GM21723 (cell line): ENCODE results near the gene RBM14.
"Not testable (repeated sequence)": the region's sequence is repeated elsewhere in the genome, so short reads cannot be mapped to it uniquely, and the experiment has no call there.

Experiments used
- ATAC-seq: cut with Tn5 transposase; IDR thresholded peaks from one replicate; pipeline ENCODE4 v1.9.1; 2021; ENCODE audit warnings: mild to moderate bottlenecking, moderate library complexity; ENCODE audit not compliant: unreplicated experiment

RBM14 gene, protein sequence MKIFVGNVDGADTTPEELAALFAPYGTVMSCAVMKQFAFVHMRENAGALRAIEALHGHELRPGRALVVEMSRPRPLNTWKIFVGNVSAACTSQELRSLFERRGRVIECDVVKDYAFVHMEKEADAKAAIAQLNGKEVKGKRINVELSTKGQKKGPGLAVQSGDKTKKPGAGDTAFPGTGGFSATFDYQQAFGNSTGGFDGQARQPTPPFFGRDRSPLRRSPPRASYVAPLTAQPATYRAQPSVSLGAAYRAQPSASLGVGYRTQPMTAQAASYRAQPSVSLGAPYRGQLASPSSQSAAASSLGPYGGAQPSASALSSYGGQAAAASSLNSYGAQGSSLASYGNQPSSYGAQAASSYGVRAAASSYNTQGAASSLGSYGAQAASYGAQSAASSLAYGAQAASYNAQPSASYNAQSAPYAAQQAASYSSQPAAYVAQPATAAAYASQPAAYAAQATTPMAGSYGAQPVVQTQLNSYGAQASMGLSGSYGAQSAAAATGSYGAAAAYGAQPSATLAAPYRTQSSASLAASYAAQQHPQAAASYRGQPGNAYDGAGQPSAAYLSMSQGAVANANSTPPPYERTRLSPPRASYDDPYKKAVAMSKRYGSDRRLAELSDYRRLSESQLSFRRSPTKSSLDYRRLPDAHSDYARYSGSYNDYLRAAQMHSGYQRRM

DNA sequence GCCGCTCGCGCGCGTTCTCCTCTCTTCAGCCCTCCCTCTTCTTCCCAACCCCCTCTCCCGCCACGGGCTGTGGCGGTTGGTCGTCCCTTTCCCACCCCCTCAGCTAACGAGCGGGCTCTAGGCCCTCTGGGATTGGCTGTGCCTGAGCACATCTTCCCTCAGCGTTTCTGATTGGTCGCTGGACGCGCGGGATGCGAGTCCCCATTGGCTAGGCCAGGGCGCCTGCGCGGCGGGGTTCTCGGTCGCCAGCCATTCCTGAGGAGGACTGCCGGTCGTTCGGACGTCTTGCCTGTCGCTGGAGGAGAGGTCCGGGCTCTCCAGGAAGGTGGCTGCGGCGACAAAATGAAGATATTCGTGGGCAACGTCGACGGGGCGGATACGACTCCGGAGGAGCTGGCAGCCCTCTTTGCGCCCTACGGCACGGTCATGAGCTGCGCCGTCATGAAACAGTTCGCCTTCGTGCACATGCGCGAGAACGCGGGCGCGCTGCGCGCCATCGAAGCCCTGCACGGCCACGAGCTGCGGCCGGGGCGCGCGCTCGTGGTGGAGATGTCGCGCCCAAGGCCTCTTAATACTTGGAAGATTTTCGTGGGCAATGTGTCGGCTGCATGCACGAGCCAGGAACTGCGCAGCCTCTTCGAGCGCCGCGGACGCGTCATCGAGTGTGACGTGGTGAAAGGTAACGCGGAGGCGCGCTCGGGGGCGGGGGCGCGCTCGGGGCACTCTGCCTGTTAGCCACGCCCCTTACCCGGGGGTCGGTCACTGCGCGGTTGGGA is at the start of gene RBM14:
RBM14 (plus strand) TSS at position 252 of the 776 bp plus-strand sequence; CDS start at position 343, 91 bp downstream.
- peak; percentile 82 for ATAC-seq

DNA sequence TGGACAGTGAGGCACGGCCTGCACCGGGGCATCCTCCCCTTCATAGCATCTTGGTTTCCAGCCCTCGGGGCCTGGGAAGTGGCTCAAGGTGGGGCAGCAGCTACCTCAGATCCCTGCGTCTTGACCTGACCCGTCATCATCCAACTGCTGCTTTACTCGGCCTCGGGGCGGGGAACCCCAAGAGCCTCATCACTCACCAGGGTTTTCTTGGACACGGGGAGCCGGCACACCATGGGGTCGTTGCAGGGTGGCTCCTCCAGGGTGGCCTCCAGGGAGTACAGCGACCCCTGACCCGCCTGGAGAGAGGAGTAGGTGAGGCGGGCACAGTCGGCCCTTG is 48.7 kb upstream of the RBM14 start:
- no peak for ATAC-seq

DNA sequence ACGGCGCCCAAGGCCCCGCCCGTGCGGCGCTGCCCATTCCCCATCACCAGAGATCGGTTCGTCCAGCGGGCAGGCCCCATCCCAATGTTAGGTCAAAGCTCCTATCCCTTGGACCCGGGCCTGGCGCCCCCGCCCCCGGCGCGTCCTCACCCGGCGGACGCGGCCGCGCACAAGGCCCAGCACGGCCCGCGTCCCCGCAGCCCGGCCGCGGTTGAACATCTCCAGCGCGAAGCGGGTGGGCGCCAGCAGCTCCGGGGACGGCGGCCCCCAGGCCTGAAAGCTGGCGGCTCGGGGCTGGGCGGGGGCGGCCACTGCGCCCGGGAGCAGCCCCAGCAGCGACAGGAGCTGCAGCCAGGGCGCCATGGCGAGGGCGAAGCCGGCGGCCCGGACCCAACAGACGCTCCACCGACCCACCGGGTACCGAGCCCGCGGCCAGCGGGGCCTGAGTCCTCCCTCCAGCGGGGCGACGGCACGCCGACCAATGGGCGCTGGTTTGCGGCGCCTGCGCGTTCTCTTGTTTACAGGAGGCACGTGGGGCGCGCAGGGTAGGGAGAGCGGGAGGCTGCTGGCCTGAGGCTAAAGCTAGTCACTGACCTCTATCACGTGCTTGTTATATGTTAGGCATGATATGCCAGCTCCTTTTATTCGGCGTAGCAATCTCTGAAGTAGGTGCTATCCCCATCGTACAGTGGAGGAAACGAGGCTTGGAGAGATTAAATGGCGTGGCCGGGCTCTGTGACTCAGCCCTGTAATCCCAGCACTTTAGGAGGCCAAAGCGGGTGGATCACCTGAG is 48.1 kb upstream of the RBM14 start, which contains the start of gene CTSF:
CTSF (minus strand) TSS at position 483 of the 793 bp plus-strand sequence; CDS start at position 363, 120 bp downstream.
- ATAC-seq: no peak

DNA sequence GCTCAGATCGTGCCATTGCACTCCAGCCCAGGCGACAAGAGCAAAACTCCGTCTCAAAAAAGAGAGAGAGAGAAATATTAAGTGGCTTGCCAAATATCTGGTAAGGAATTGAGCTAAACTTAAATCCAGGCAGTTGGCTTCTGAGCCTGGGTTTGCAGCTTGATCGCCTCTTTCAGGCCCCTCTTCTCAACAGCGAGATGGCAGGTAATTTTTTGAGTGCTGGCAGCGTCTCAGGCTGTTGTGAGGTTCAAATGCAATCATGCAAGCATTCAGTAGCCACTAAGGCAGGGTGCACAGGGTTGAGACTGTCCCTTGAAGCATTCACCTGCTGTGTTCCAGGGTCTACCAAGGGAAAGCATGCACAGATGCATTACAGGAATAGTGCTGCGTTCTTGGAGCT is 47.4 kb upstream of the RBM14 start:
- no peak for ATAC-seq

DNA sequence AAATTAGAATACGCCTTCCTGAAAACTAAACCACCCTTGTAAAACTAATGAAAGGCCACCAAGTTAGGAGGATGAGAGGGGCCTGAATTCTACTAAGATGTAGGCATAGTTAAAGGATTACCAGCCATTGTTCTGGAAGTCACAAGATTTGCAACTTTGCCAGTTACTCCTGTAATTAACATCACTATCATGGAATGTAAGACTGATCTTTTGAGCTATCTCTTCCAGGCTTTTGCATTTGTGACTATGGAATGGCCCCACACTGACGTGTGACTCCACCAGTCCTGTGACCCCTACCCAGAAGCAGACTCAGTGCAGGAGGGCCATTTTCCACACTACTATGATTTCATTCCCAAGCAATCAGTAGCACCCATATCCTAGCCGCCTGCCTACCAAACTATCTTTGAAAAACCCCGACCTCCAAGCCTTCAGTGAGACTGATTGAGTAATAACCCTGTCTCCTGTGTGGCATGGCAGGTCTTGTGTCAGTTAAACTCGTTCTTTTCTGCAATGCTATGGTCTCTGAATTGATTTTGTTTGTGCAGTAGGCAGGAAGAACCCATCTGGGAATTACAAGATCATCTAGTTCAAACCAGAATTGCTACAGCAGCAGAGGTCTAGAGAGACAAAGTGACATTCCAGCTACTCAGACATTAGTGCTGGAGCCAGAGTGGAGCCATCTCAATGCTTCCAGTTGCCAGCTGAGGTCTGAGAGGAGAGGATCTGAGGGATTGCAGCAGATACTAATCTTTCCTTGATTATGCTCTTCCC is 46.2 kb upstream of the RBM14 start:
- no peak for ATAC-seq

DNA sequence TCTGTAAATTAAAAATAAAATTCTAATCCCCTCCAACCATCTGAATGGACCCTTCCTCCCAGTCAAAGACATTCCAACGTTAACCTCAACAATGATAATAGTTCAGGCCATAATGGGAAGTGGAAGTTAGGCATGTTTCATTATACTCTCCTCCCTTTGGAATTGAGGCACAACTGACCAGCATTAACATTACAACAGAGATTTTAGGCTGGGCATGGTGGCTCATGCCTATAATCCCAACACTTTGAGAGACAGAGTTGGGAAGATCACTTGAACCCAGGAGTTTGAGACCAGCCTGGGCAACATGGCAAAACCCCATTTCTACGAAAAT is 45.6 kb upstream of the RBM14 start:
- no peak for ATAC-seq

DNA sequence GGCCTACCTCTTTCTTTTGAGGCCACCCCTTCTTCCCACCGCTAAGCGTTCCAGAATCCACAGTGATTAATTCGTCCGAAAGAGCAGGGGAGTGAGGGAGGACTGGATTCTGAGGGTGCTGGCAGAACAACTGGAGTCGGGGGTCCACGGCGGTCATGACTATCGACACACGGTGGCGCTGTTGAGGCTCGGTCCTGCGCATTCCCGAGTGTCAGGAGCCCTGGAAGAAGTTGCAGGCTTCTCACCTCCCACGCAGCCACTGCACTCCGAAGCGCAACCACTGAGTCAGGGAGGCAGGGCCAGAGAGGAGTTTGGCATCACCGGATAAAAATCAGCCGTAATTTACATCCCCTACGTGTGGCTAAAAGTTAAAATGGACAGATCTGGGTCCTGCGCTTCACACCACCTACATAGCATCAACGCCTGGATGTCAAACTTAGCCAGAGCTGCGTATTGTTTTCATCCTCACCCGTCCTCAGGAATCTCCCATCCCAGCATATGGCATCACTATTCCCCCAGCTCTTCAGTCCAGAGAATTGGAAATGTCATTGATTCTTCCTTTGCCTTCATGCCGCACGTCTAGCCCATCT is 37.3 kb upstream of the RBM14 start:
- ATAC-seq: no peak

DNA sequence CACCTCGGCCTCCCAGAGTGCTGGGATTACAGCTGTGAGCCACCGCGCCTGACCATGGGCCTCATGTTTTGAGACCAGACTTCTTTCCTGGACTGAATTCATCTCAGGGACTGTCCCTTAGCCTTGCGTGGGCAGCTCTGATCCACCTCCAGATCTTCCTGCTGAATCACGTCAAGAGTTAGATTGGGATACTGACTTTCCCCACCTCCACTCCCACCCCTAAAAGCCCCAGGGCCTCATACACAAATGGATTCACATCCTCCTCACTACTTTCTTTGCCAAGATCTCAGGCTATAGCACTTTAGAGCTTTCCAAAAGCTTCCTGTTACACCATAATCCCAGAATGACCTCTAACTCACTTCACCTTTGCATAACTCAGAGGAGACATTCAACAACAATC is 35.6 kb upstream of the RBM14 start:
- ATAC-seq: no peak

DNA sequence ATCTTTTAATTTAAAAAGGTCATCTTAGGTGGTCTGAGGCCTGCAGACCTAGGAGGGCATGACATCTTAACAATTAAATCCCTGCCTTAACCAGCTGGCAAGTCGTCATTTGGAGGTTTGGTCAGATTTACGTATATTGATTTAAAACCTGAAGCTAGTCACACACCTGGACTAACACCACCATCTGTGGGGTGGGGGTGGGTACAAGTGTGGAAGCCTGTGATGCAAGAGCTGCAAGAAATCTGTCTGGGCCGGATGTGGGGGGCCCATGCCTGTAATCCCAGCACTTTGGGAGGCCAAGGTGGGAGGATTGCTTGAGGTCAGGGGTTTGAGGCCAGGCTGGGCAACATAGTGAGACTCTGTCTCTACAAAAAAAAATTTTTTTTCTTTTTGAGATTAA is 35.2 kb upstream of the RBM14 start:
- no peak for ATAC-seq

DNA sequence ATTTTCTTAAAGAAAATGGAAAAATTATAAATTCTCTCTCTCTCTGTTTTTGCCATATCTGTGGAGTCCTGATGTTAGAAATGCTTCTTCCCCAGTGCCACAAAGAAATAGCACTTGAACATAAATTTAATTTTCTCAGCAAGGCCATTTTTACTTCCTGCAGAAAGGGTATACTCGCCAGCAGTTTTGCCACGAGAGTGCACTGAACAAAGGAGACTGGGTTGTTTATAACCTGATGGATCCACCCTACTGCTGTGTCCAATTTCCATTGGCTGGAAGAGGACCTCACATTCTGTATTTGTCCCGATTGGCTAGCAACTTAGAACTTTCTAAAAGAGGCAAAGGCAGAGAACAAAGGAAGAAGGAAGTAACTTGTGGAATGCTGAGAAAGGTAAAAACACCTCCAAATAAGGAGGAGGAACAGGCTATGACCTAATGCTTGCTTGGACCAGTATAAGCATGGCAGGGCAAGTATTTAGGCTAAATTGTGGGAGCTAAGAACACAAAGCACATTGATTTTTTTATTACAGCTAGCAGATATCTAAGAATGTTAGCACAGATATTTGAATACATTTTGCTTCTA is 33.8 kb upstream of the RBM14 start:
- ATAC-seq: not testable (repeated sequence)

DNA sequence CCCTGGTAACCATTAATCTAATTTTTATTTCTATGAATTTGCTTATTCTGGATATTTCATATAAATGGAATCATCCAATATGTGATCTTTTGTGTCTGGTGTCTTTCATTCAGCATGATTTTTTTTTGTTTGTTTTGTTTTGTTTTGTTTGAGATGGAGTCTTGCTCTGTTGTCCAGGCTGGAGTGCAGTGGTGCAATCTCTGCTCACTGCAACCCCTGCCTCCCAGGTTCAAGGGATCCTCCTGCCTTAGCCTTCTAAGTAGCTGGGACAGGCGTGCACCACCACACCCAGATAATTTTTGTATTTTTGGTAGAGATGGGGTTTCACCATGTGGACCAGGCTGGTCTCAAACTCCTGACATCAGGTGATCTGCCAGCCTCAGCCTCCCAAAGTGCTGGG is 31.0 kb upstream of the RBM14 start:
- not testable (repeated sequence) for ATAC-seq

DNA sequence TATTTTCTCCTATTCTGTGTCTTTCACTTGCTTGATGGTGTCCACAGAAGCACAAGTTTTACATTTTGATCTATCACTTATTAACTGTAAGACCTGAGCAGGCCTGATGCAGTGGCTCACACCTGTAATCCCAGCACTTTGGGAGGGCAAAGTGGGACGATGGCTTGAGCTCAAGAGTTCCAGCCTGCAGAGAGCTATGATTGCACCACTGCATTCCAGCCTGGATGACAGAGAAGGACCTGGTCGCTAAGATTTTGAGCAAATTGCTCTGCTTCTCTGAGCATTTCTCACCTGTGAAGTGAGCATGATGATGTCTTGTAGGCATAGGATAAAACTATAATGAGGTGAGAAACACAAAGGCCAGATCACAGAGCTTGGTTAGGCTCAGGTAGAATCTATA is 30.3 kb upstream of the RBM14 start:
- ATAC-seq: no peak

DNA sequence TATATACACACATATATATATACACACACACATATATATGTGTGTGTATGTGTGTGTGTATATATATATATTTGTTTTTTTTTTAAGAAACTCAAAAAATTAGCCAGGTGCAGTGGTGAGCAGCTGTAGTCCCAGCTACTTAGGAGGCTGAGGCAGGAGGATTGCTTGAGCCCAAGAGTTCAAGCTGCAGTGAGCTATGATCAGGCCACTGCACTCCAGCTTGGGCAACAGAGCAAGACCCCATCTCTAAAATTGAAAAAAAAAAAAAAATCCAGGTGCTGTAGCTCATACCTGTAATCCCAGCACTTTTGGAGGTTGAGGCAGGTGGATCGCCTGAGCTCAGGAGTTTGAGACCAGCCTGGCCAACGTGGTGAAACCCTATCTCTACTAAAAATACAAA is 27.1 kb upstream of the RBM14 start:
- ATAC-seq: not testable (repeated sequence)

DNA sequence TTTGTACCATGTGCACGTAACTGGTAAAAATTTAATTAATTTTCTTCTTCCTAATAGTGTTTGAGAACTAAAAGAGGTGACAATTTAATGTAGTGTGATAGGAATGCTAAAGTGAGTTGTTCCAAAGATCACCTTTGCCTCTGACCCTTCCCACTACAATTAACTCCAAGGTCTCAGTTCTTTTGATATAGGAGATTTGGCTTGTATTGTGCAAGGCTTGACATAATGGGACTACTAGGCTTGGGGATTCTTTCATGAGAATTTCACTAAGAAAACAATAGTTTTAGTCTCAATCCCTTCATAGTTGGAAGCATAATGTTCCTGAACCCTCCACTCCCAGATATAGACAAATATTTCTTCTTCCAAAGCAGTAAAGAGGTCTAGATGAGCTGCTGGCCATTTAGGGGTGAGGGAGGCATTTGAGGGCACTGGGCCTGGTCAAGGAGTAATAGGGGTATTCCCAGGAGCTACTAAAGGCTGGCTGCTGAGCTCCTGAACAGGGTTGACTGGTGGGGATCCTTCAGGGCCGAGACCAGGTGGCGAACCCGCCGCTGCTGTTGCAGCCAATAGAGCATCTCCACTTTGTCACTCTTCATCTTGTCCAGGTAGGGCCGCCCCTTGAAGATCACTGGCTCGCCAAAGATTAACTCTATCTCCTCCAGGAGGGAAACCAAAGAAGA is 26.3 kb upstream of the RBM14 start:
- no peak for ATAC-seq

DNA sequence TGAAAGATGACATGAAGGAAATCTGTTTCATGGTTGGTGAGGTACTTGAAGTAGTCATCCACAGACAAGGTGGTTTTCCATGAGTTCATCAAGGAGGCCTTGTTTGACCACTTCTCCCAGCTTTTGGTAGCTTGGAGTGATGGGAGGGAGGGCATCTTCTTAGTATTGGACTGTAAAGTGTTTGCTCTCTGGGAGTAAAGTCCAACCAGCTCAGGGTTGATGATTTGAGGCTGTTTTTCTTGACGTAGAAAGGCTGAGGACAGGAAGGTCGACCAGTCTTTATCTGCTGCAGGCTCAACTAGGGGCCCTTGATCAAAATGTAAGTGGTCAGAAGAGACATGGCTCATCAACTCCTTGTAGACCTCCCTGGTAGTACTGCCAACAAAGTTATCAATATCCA is 25.3 kb upstream of the RBM14 start:
- ATAC-seq: no peak

DNA sequence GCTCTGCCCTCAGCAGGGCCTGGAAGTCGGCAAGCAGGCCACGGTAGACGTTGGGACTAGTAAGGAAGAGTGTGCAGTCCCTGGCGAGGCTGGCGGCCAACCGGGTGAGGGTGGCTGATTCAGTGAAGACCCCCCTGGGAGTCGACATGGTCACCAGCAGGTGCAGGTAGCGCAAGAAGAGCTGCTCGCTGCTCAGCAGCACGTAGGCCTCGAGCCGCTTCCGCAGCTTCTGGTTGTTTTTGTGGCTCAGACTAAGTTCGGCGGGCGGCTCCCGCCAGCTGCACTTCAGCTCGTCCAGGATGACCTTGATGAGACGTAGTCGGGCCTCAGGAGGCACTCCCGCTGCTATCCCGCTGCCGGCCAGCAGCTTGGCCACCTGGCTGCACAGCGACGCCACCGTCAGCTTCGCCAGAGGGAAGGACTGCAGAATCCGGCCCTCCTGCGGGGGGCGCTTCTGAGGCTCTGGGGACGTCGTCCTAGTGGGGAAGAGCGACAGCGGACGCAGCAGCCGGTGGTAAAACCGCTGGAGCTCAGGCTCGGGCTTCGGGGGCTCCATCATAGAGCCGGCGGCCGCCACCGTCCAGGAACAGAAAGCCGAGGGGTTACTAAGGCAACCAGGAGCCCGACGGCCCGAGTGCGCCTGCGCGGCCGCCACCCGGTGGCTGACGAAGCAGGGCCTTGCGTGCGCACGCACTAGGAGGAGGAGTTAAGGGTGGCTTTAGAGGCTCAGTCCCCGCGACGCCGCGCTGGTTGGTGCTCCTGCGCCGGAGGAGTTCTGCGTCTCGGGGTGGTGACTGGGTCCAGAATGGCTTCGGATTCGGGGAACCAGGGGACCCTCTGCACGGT is 23.8 kb upstream of the RBM14 start, which contains the start of the genes CCDC87 and CCS:
CCDC87 (minus strand) TSS at position 607 of the 846 bp plus-strand sequence; CDS start at position 559, 48 bp downstream.
CCS (plus strand) TSS at position 729 of the 846 bp plus-strand sequence; CDS start at position 806, 77 bp downstream.
- peak; percentile 81 for ATAC-seq

DNA sequence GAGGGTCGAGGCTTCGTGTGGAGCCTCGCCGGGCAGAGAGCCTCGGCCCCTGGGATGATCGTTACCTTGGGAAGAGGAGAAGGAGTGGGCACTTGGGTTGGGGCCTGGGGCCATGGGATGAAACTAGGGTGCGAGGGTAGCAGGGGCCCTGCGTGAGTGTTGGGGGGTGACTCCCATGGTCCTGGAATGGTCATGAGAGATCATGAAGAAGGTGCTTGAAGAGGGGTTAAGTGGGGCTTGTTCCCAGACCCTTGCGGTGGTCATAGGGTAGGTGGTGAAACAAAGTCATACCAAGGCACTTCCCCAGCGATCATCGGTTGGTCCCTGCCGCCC is 23.2 kb upstream of the RBM14 start:
- peak; percentile 2 for ATAC-seq

DNA sequence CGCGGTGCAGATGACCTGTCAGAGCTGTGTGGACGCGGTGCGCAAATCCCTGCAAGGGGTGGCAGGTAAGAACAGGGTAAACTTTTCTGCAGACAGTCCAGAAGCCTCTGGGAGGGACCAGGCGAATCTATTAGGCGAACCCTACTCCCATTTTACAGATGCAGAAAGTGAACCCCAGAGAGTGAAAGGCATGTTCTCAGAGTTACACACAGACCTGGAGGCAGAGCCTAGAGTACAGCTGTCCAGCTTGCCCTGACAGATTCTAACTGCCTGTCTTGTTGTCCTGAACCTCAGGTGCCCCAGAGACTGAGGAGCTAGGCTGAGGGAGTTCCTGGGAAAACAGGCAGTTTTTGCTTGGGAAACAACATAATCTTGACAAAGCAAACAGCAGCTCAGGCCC is 22.8 kb upstream of the RBM14 start:
- no peak for ATAC-seq
